ENCODE data around the gene CGB1.
"Not testable (repeated sequence)": the region's sequence is repeated elsewhere in the genome, so short reads cannot be mapped to it uniquely, and the experiment has no call there.

Gene CGB1

GRCh38 chr19:49057636-49058234, 21.0 kb upstream of the CGB1 start, which contains the start of gene CGB7:
Gene CGB7 (minus strand): TSS chr19:49057749. CDS start chr19:49055375, 2,374 bp downstream.
- DNase-seq: peak; percentile 62 to 72

GRCh38 chr19:49056902-49057596, 20.4 kb upstream of the CGB1 start:
- DNase-seq: not testable (repeated sequence)

- peak; percentile 59 to 64 for DNase-seq
Observed at GRCh38 chr19:49056101-49056901, 19.6 kb upstream of the CGB1 start.

GRCh38 chr19:49050376-49051033, 13.8 kb upstream of the CGB1 start:
- not testable (repeated sequence) for DNase-seq

- not testable (repeated sequence) for DNase-seq
Observed at GRCh38 chr19:49049834-49050233, 13.1 kb upstream of the CGB1 start.

- not testable (repeated sequence) for DNase-seq
Observed at GRCh38 chr19:49049011-49049410, 12.3 kb upstream of the CGB1 start, which contains the start of gene CGB8. Gene CGB8 (minus strand): TSS chr19:49049111. CDS start chr19:49048739, 372 bp downstream.

- not testable (repeated sequence) for DNase-seq
Observed at GRCh38 chr19:49043548-49043947, 6.9 kb upstream of the CGB1 start, which contains the start of gene CGB5. Gene CGB5 (plus strand): TSS chr19:49043848. CDS start chr19:49044210, 362 bp downstream.

GRCh38 chr19:49042666-49043065, 6.0 kb upstream of the CGB1 start:
- DNase-seq: not testable (repeated sequence)

GRCh38 chr19:49042177-49042576, 5.5 kb upstream of the CGB1 start:
- no peak for DNase-seq

GRCh38 chr19:49039736-49040135, 3.0 kb upstream of the CGB1 start:
- not testable (repeated sequence) for DNase-seq

GRCh38 chr19:49038557-49039276, 2.0 kb upstream of the CGB1 start:
- DNase-seq: not testable (repeated sequence)

- DNase-seq: not testable (repeated sequence)
Observed at GRCh38 chr19:49038111-49038510, 1.4 kb upstream of the CGB1 start.

GRCh38 chr19:49031642-49032301, 4.9 kb downstream of the CGB1 start, which contains the start of gene CGB2:
Gene CGB2 (plus strand): TSS chr19:49031890. CDS start chr19:49032096, 206 bp downstream.
- peak; percentile 78 to 81 for DNase-seq

- not testable (repeated sequence) for DNase-seq
Observed at GRCh38 chr19:49030323-49030722, 6.4 kb downstream of the CGB1 start.

GRCh38 chr19:49029749-49030148, 6.9 kb downstream of the CGB1 start:
- DNase-seq: not testable (repeated sequence)

GRCh38 chr19:49028686-49029085, 8.0 kb downstream of the CGB1 start:
- DNase-seq: not testable (repeated sequence)

- not testable (repeated sequence) for DNase-seq
Observed at GRCh38 chr19:49025599-49025998, 11.1 kb downstream of the CGB1 start.

GRCh38 chr19:49025088-49025487, 11.6 kb downstream of the CGB1 start:
- not testable (repeated sequence) for DNase-seq

GRCh38 chr19:49024233-49024632, 12.5 kb downstream of the CGB1 start, which contains the start of gene CGB3:
Gene CGB3 (minus strand): TSS chr19:49024333. CDS start chr19:49023971, 362 bp downstream.
- DNase-seq: not testable (repeated sequence)

- no peak for DNase-seq
Observed at GRCh38 chr19:49022116-49022515, 14.6 kb downstream of the CGB1 start.

Data from activated CD4-positive, alpha-beta T cell treated with anti-CD3 and anti-CD28 coated beads, Interleukin-2, amount 50 U/mL, for 48 hours (primary cell).